Heart left ventricle (tissue), 16 donors: ENCODE data around the gene DRD4. TPM values are rescaled to one million over a fixed set of nuclear protein-coding genes. Genes with fewer than 3 reads are reported as not detected.

Source experiments
- ATAC-seq, 4 donors: fragments of 200-7000 bp; cut with Tn5 transposase; one replicate each; pipeline ENCODE4 v1.9.1; 2020 to 2022; ENCODE audit warnings: moderate library complexity in 4 of 4, mild to moderate bottlenecking in 3 of 4, moderate number of reproducible peaks in 1 of 4
- DNase-seq, 5 donors: peaks; one replicate each; pipeline ENCODE4 v3.0.0-alpha.2; 2020
- H3K27ac ChIP-seq, 12 donors: fragments of 200-600 bp; sonication (generic) in 4 of 12; one replicate each; pipeline versions ENCODE4 v1.5.0 to v1.8.0; 2016 to 2022; ENCODE audit warnings: mild to moderate bottlenecking in 2 of 12
- H3K27me3 ChIP-seq, 9 donors: fragments of 200-600 bp; sonication (generic) in 2 of 9; one replicate each; pipeline versions ENCODE4 v1.5.1 to v1.8.0; 2016 to 2022; ENCODE audit warnings: mild to moderate bottlenecking in 3 of 9
- H3K36me3 ChIP-seq, 9 donors: fragments of 200-600 bp; sonication (generic) in 2 of 9; one replicate each; pipeline versions ENCODE4 v1.5.0 to v1.8.0; 2018 to 2022; ENCODE audit warnings: mild to moderate bottlenecking in 2 of 9
- H3K4me1 ChIP-seq, 12 donors: fragments of 200-600 bp; sonication (generic) in 4 of 12; one replicate each; pipeline versions ENCODE4 v1.5.0 to v1.8.0; 2016 to 2022; ENCODE audit warnings: mild to moderate bottlenecking in 3 of 12
- H3K4me3 ChIP-seq, 12 donors: fragments of 200-600 bp; sonication (generic) in 4 of 12; one replicate each; pipeline versions ENCODE4 v1.5.0 to v1.8.0; 2017 to 2022; ENCODE audit warnings: mild to moderate bottlenecking in 9 of 12, moderate library complexity in 4 of 12
- H3K9me3 ChIP-seq, 12 donors: fragments of 200-600 bp; sonication (generic) in 4 of 12; one replicate each; pipeline versions ENCODE4 v1.5.0 to v1.8.0; 2016 to 2022; ENCODE audit warnings: mild to moderate bottlenecking in 1 of 12
- POLR2A ChIP-seq, 2 donors: fragments of 450-650 bp; IDR thresholded peaks; one replicate each; pipeline ENCODE4 v1.6.1; 2017; ENCODE audit warnings: antibody characterized with exemption in 2 of 2, mild to moderate bottlenecking in 2 of 2, moderate library complexity in 2 of 2
- WGBS, 4 donors: extraction: QIAGEN DNeasy Blood & Tissue Kit in 2 of 4; methylation state at CpG; one replicate each; pipeline versions ENCODE4 v1.1.5 to v1.1.7; 2013 to 2018; 5-methylcytosine and 5-hydroxymethylcytosine counted together
- intact Hi-C, 10 donors: fragments of 100-400 bp; cut with DNase I; formaldehyde crosslinking; loops; one replicate each; pipeline versions ENCODE4 v1.11.1 to v1.14.2; 2022
- polyA plus RNA-seq, 2 donors: library from polyadenylated mRNA; stranded (reverse); fragments of 200-250 nt; gene quantifications; one replicate each; pipeline ENCODE4 v1.2.3, GENCODE V29; 2013
- total RNA-seq, 9 donors: library from RNA; depleted of rRNA in 2 of 9; stranded (reverse); fragments of >200 nt in 2 of 9; fragmentation: NEBNext Ultra II Directional in 3 of 9; extraction: Animal tissue kit (Norgen Biotek cat#: 25700) in 3 of 9; gene quantifications; one replicate each; pipeline versions ENCODE4 v1.1.0 to v1.2.4, GENCODE V29; 2016 to 2023
- TF ChIP-seq, protein P1 (sequence below), 12 donors: fragments of 200-600 bp; sonication (generic) in 4 of 12; IDR thresholded peaks; one replicate each; pipeline versions ENCODE4 v1.5.0 to v1.8.0; 2018 to 2022; ENCODE audit warnings: antibody characterized with exemption in 12 of 12, mild to moderate bottlenecking in 5 of 12
- donor health status: ischemic (EF 13 %, LVEDD 7.1; RV severe dilation, severe dysfunction).
- donor health status: healthy with polysubstance abuse.
- donor health status: DM: no; HTN: yes; CAD: no.
- donor health status: DM: no; HTN: no; CAD: no.
- donor health status: ischemic (EF 25% LVEDD 6.9; RV normal size, moderate dysfunction).
- donor health status: ischemic (EF 25% LVEDD 5.7; RV mildly dilated, moderate dysfunction).
- donor health status: healthy.
- donor health status: DM: yes; HTN: yes; CAD: no.
- donor health status: ischemic (EF 35%, LVEDD 5.7; RV mildly dilated, moderate dysfunction).
- donor health status: nonischemic (EF 11% LVEDD 7.7; RV severe dilation, severe dysfunction).
- donor health status: DM: yes; HTN: yes; CAD: no.
- donor health status: PGD.
- donor health status: ischemic (EF 29% LVEDD 5.4; RV normal size, mild dysfunction).
- donor health status: nonischemic (EF 23%, LVEDD 6.1; RV moderate dilation, normal function).

Gene DRD4
- total and polyA plus RNA-seq, 11 donors: 0.07 to 1.0 (median 0.29) TPM; not detected in 4

- TF ChIP-seq, protein P1, sequence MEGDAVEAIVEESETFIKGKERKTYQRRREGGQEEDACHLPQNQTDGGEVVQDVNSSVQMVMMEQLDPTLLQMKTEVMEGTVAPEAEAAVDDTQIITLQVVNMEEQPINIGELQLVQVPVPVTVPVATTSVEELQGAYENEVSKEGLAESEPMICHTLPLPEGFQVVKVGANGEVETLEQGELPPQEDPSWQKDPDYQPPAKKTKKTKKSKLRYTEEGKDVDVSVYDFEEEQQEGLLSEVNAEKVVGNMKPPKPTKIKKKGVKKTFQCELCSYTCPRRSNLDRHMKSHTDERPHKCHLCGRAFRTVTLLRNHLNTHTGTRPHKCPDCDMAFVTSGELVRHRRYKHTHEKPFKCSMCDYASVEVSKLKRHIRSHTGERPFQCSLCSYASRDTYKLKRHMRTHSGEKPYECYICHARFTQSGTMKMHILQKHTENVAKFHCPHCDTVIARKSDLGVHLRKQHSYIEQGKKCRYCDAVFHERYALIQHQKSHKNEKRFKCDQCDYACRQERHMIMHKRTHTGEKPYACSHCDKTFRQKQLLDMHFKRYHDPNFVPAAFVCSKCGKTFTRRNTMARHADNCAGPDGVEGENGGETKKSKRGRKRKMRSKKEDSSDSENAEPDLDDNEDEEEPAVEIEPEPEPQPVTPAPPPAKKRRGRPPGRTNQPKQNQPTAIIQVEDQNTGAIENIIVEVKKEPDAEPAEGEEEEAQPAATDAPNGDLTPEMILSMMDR (IDR thresholded peaks at IDR 0.05): no peak
- TF ChIP-seq POLR2A (IDR thresholded peaks at IDR 0.05): no peak
- Histone ChIP-seq H3K36me3 (peaks cover 0 to 13% (median 0%) of the 10 kb centered on the region in 9 donors), H3K4me1 (peaks cover 8 to 26% (median 17%) of the 10 kb centered on the region in 12 donors), H3K27me3 (peaks cover 0 to 2% (median 0%) of the 10 kb centered on the region in 9 donors), H3K9me3 (no peaks in the 10 kb centered on the region), H3K27ac (no peak overlapping the region), H3K4me3 (no peak overlapping the region)
- no peak for ATAC-seq
- 89 to 95% (median 94%) methylated on average over 20 to 24 of the region's 24 CpGs for WGBS, 4 donors
- intact Hi-C loops: loop anchor here in 1 of 10 donors (5.0 kb wide), 1 partner anchor 42 kb away; the partner anchor contains the start of gene PHRF1
- no peak for DNase-seq
These were observed 18.0 kb upstream of the DRD4 start for GRCh38 chr11:618856-619627.

DNA sequence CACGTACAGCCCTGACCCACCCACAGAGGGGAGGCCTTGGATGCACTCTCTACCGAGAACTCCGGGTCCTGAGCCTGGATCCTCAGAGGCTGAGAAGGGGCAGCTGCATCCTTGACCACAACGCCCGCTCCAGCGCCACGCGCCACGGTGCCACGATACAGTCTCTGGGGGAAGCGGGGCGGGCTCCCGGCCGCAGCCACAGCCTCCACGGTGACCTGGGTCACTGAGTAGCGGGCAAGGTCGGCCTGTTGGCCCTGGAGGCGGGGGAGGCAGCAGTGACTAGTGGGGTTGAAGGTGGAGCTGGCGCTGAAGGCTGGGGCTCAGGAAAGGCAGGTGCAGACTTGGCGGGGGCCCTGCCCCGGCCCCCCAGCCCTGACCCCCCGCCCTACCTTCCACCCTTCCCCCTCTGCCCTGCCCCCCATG is 17.4 kb upstream of the DRD4 start:
- Histone ChIP-seq H3K36me3 (peaks cover 0 to 7% (median 0%) of the 10 kb centered on the region in 9 donors), H3K27me3 (peaks cover 0 to 8% (median 0%) of the 10 kb centered on the region in 9 donors), H3K4me3 (no peak overlapping the region), H3K27ac (no peak overlapping the region), H3K4me1 (peaks cover 3 to 20% (median 11%) of the 10 kb centered on the region in 12 donors), H3K9me3 (no peaks in the 10 kb centered on the region)
- TF ChIP-seq, protein P1 (IDR thresholded peaks at IDR 0.05): no peak
- TF ChIP-seq POLR2A (IDR thresholded peaks at IDR 0.05): no peak
- ATAC-seq (no peak), DNase-seq (no peak)
- 95 to 97% (median 96%) methylated on average over 20 to 22 of the region's 22 CpGs for WGBS, 4 donors
- intact Hi-C loops: loop anchor here in 1 of 10 donors (5.0 kb wide), 1 partner anchor 42 kb away; the partner anchor contains the start of gene PHRF1

DNA sequence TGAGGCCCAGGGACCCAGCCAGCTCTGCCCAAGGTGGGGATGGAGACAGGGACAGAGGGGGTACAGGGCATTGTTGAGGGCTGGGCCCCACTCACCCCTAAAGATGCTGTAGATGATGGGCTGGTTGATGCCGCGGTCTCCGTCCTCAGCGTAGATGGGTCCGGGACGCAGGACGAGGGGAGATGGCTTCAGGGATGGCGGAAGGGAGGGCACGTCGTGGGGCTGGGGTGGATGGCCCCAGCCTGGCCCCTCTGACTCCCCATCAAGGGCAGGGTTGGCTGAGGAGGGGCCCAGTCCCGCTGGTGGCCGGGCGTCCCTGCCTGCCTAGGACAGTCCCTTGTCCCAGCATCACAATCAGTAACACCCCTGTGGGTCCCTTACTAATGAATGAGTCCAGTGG is 16.9 kb upstream of the DRD4 start:
- Histone ChIP-seq H3K9me3 (no peaks in the 10 kb centered on the region), H3K27ac (no peak overlapping the region), H3K36me3 (peaks cover 0 to 3% (median 0%) of the 10 kb centered on the region in 9 donors), H3K27me3 (peaks cover 0 to 13% (median 2%) of the 10 kb centered on the region in 9 donors), H3K4me3 (no peak overlapping the region), H3K4me1 (peaks cover 0 to 14% (median 6%) of the 10 kb centered on the region in 12 donors)
- ATAC-seq: no peak
- WGBS, 4 donors: 96 to 97% (median 97%) methylated on average over 11 to 13 of the region's 13 CpGs
- intact Hi-C loops: no loop called here
- TF ChIP-seq POLR2A (IDR thresholded peaks at IDR 0.05): no peak
- TF ChIP-seq, protein P1 (IDR thresholded peaks at IDR 0.05): no peak
- DNase-seq: no peak
